ENCODE data around the gene GLTP. TPM values are rescaled to one million over a fixed set of nuclear protein-coding genes. Genes with fewer than 3 reads are reported as not detected.

Gene GLTP
- total and polyA plus RNA-seq, 2 of the 13 experiments (the other 11 are each of a cell fraction or from before 2014, with no cell fraction given), result 10.7 to 12.9 TPM

- TF ChIP-seq ZNF503 (CRISPR knock-in tag; IDR thresholded peaks at IDR 0.05) (no peak), MATR3 (CRISPR knock-in tag; IDR thresholded peaks at IDR 0.05) (no peak), HNF4A (CRISPR knock-in tag; IDR thresholded peaks at IDR 0.05) (peak; percentile 15; the same call in 1 of the 2 replicates), ZUFSP (CRISPR knock-in tag; IDR thresholded peaks at IDR 0.05; ENCODE audit: borderline replicate concordance) (no peak), ARID4A (CRISPR knock-in tag; IDR thresholded peaks at IDR 0.05; ENCODE audit: borderline replicate concordance) (peak; percentile 93), BORCS8-MEF2B (CRISPR knock-in tag; IDR thresholded peaks at IDR 0.05) (peak; percentile 78; the same call in 1 of the 2 replicates), ZNF496 (CRISPR knock-in tag; IDR thresholded peaks at IDR 0.05; ENCODE audit: insufficient replicate concordance) (no peak), JARID2 (CRISPR knock-in tag; IDR thresholded peaks at IDR 0.05; ENCODE audit: insufficient replicate concordance) (peak; percentile 29), CBFB (CRISPR knock-in tag; IDR thresholded peaks at IDR 0.05) (no peak), AHR (CRISPR knock-in tag; IDR thresholded peaks at IDR 0.05) (0 out of 2 replicates have a peak, but pooled peaks have one; percentile 76), ZNF670 (CRISPR knock-in tag; IDR thresholded peaks at IDR 0.05; ENCODE audit: borderline replicate concordance) (no peak; the same call in 1 of the 2 replicates), JUND (CRISPR knock-in tag; IDR thresholded peaks at IDR 0.05) (peak; percentile 56; the same call in 1 of the 2 replicates), HCFC1 (IDR thresholded peaks at IDR 0.05; ENCODE audit: low read depth, low read length) (no peak), ZNF644 (CRISPR knock-in tag; IDR thresholded peaks at IDR 0.05; ENCODE audit: low read depth) (peak; percentile 41; the same call in 1 of the 2 replicates), ISL2 (CRISPR knock-in tag; IDR thresholded peaks at IDR 0.05) (0 out of 2 replicates have a peak, but pooled peaks have one; percentile 44), ZNF614 (CRISPR knock-in tag; IDR thresholded peaks at IDR 0.05; ENCODE audit: borderline replicate concordance) (peak; percentile 50; the same call in 1 of the 2 replicates), ZFP82 (CRISPR knock-in tag; IDR thresholded peaks at IDR 0.05; ENCODE audit: borderline replicate concordance) (no peak), ZNF3 (CRISPR knock-in tag; IDR thresholded peaks at IDR 0.05) (no peak), SYNCRIP (IDR thresholded peaks at IDR 0.05; ENCODE audit: insufficient read depth, low read depth, low read length) (no peak), NCOA2 (CRISPR knock-in tag; IDR thresholded peaks at IDR 0.05) (peak; percentile 37)
- TF ChIP-seq, protein P1, sequence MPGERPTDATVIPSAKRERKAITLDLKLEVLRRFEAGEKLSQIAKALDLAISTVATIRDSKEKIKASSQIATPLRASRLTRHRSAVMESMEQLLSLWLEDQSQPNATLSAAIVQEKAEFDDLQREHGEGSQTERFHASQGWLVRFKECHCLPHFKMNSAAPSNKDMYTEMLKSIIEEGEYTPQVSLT (CRISPR knock-in tag; IDR thresholded peaks at IDR 0.05; ENCODE audit: borderline replicate concordance, low read depth), result no peak
Measured at GRCh38 chr12:109899783-109900751, 19.7 kb upstream of the GLTP start, which contains the start of gene TCHP (continued).
